Stimulated activated CD8-positive, alpha-beta memory T cell treated with anti-CD3 and anti-CD28 coated beads, Interleukin-15, amount 100 ng/mL, for 1 hour (primary cell): ENCODE measurements around the gene IFNL2.
"Not testable (repeated sequence)": the region's sequence is repeated elsewhere in the genome, so short reads cannot be mapped to it uniquely, and the experiment has no call there.

ENCODE experiments used
- DNase-seq: peaks from one replicate; pipeline ENCODE4 v3.0.0-alpha.2; 2020; ENCODE audit warnings: low read depth

The IFNL2 gene

GRCh38 chr19:39297931-39298634 is 29.9 kb downstream of the IFNL2 start:
- peak; percentile 38 for DNase-seq

DNA sequence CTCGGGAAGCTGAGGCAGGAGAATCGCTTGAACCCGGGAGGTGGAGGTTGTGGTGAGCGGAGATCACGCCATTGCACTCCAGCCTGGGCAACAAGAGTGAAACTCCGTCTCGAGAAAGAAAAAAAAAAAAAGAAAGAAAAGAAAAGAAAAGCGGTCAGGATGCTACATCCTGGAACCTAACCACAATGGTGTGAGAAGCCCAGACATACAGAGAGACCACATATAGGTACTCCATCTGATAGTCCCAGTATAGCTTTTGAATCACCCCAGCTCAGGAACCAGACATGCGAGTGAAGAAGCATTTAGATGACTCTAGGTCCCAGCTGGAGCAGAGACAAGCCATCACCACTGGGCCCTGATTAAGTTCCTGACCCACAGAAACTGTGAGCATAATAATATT is 31.2 kb downstream of the IFNL2 start:
- no peak for DNase-seq

DNA sequence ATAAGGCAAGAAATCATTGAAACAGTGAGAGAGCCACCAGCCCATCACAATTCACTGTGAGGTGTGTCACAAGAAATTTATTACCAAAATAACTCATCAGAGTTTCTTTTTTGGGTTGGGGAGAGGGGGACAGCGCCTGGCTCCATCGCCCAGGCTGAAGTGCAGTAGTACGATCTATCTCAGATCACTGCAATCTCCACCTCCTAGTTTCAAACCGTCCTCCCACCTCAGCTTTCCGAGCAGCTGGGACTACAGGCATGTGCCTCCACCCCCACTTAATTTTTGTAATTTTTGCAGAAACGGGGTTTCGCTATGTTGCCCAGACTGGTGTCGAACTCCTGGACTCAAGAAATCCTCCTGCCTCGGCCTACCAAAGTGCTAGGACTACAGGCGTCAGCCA is 31.6 kb downstream of the IFNL2 start:
- DNase-seq, result no peak

DNA sequence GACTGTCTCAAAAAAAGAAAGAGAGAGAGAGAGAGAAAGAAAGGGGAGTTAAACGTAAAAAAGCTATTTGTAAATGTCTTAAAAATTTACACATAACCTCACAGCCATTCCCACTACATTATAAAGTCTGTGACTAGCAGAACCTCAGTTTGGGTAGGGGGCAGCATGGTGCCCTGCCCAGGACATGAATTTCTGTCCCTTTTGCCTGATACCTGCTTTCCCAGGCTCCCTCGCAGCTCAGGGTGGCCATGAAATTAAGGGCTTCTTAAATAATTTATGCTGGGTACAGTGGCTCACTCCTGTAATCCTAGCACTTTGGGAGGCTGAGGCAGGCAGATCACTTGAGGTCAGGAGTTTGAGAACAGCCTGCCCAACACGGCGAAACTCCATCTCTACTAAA is 32.8 kb downstream of the IFNL2 start:
- no peak for DNase-seq

DNA sequence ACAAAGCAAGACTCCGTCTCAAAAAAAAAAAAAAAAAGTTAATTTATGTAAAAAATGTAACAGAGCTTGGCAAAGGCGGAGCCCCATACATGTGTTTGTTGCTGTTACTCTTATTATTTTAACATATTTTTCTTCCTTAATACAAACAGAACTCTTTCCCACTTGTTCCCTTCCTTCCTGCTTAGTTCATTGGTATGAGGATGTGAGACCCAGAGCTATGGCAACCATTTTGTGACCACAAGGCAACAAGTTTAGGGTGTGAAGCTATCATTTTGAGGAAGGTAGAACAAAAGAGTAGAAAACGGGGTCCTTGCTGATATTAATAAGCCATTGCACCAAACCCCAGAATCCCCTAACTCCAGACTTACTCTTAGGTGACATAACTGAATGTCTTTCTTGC is 33.4 kb downstream of the IFNL2 start:
- DNase-seq, result no peak

DNA sequence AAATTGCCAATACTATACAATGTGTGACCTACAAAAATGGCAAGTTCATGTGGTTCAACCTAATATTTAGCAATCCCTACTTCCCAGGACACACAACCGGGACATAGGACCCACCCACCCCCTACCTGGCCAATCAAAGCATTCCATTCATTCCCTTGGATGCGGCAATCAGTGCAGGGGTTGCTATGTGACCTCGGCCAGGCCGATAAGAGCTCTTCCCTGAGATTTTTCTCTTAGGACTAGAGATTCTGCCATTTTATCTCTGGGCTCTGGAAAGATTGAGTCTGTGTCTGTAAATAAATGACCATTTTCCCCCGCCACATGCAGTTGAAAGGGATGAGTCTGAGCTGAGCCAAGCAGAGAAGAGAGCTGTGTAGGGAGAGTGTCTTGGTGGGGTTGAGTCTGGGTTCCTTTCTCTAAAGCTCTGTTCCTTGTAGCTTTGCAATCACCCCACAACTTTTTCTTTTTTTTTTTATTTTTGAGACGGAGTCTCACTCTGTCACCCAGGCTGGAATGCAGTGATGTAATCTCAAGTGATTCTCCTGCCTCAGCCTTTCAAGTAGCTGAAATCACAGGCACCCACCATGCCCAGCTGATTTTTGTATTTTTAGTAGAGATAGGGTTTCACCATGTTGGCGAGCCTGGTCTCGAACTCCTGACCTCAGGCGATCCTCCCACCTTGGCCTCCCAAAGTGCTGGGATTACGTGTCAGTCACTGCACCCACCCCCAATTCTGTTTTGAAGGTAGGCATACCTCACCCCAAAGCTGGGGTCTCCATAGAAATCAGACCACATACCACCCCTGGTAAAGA is 35.4 kb downstream of the IFNL2 start:
- DNase-seq, result no peak

- no peak for DNase-seq
Measured at GRCh38 chr19:39304185-39304513, 36.0 kb downstream of the IFNL2 start.

DNA sequence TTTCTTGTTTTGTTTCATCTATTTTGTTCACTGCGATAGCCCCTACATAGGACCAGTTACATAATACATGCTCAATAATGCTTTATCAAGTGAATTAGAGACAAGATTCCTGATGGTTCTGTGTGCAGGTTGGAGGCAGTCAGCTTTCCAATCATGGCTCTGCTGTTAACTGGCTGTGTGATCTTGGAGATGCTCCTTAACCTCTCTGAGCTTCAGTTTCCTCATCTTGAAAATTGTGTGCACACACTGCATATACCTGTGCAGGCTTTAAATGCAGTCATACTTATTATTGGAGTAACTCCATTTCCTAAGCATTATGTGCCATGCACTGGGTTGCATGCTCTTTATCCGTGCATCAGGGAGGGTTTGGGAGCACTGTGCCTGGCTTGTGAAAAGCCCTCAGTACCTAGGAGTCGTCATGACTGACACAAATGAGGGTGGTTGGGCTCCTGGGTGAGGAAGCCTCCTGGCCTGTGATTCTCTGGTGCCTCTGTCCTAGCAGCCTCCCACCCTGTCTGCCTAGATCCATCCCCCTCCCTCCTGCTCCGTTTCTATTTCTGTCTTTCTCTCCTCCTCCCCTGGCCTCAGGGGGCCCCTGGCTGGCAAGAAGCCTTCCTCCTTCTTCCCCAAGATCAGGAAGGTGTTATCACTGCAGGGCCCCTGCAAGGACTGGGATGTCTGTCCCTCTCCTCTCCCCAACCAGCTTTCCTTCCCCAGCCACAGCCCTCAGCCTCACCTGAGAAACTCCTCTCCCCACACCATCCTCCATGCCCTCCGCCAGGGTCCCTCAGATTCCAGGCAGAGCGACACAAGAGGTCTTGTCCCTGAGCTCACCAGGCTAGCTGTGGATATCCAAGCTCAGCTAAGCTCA is 36.7 kb downstream of the IFNL2 start:
- no peak for DNase-seq

DNA sequence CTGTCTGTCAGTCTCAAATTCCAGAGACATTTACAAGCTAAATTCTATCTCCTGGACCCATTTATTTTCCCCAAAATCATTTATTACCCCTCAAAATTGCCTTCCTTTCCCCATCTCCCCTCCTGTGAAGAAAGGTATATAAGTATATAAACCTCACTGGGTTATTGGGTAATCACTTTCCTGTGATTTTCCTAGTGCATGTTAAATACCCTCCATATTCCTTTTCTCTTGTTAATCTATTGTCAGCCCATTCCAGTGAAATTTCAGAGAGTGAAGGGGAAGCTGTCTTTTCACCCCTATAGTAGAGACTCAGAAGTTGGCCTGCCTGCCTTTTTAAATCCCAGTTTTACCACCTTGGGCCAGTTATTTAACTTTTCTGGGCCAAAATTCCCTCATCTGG is 37.9 kb downstream of the IFNL2 start:
- no peak for DNase-seq

- no peak for DNase-seq
Measured at GRCh38 chr19:39307046-39307821, 39.0 kb downstream of the IFNL2 start.

DNA sequence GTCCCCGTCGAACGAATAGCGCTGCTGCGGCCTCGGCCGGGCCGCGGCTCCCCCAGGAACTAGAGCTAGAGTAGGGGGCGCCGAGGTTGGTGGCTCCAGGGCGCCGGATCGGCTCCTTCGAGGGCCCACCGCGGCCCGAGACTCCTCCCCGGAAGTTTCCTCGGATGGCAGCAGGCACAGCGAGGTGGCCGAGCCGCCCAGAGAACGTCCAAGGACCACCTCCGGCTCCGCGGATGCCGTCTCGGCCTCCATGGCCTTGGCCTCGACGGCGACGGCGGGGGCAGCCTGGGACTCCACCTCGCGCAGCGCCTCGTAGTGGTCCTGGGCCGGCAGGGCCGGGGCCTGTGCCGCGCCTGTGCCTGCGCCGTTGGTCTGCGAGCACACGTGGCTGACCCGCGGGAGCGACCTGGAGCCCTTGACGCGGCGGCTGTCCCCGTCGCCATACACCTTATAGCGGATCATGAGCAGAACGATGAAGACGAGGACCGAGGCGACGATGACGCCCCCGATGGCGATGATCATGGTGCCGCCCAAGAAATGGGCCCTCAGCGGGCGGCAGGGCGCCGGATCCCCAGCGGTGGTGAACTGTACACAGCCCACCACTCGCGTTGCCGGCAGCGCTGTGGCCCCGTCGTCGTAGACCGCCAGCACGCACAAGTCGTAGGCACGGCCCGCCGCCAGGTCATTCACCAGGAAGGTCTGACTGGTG is 39.8 kb downstream of the IFNL2 start:
- no peak for DNase-seq

GRCh38 chr19:39308531-39309304 is 40.5 kb downstream of the IFNL2 start:
- DNase-seq, result no peak

- DNase-seq, result not testable (repeated sequence)
Measured at GRCh38 chr19:39309305-39309670, 41.1 kb downstream of the IFNL2 start.

DNA sequence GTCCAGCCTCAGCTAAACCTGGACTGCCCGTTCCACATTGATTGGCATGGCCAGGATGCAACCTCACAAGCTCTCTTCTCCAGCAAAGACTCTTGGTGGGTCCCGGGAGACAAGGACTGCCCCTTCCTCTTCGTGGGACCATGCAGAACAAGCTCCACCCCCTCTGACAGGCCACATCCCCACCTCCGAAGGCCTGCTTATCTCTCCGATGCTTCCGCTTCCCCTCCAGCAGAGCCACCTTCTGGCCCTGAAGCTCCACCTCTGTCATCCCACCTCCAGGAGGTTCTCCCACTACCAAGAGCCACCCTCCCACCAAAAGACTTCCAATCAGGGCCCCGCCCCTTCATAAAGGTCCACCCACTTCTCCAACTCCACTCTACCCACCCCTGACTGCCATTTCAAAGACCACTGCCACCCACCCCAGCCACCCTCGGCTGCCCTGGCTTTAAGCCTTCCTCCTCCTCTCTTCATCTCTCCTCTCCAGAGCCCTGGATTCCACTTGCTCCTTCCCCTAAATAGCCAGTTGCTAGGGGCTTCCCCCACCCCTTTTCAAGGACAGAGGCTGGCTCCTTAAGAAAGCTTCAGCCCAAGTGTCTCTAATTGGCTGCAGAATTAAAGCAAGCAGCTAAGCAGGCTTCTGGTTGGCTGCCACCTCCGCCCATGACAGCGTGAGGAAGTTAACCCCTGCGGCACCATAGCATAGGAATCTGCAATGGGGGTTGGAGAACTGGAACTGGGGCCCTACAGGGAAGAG is 42.5 kb downstream of the IFNL2 start:
- DNase-seq, result no peak

GRCh38 chr19:39314016-39314728 is 46.0 kb downstream of the IFNL2 start:
- DNase-seq, result no peak

DNA sequence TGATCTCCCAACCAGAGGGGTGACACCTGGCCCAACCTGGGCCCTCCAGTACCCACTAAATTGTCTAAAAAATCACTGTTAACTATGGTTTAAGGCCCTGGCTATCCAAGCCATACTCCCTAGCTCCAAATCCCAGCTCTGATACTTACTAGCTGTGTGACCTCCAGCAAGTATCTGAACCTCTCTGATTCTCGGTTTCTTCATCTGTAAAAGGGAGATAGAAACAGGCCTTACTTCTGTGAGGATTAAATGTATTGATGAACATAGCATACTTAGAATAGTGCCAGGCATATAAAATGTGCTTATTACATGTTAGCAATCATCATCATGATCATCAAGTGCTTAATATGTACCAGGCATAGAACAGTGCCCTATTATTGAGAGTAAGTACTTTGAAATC is 47.7 kb downstream of the IFNL2 start:
- no peak for DNase-seq

DNA sequence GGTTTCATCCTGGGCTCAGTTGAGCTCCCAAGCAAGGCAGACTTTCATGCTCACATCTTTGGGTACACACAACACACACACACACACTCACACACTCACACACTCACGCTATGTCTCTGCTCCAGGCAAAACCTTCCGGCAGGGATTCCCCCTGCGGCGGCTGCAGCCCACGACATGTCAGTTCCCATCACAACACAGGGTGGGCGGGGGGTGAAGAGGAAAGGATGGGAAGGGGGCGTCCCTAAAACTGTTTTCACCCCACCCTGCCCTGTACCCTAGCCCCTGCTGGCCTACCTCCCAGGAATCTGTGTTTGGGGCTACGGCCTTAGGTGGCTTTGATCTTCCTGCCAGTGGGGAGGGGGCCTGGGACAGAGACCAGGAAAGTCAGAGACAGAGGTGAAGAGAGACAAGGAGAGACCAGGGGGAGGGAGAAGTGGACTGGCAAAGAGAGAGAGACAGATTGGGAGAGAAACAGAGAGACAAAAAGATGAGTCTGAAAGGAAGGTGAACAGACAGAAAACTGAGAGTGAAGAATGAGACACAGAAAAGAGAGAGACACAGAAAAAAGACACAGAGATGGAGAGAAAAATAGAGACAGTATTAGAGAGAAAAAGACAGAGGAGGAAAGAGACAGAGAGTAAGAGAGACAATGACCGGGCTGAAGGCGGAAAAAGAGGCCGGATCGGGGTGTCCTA is 48.6 kb downstream of the IFNL2 start:
- DNase-seq, result no peak

- no peak for DNase-seq
Measured at GRCh38 chr19:39317476-39317875, 49.3 kb downstream of the IFNL2 start.

DNA sequence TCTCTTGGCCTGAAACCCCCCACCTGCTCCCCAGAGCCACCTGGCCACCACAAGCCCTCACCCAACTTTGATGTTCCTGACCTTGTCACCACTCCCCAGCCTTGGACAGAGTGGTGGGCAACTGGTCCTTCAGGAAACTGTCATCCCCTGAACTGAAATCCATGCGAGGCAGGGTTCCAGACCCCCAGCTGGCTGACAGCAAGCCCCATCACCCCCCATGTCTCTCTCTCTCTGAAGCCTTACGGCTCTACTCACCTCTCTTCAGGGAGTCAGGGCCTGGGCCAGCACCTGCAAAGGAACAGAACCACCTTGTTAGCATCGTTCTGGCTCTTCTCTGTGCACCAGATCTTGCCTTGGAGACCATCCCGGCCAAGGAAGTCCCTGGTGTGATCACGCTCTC is 49.9 kb downstream of the IFNL2 start:
- DNase-seq, result no peak
